Skin epidermis (tissue), 12 donors: ENCODE results near the gene HOXB6.

Source experiments
- H3K27ac ChIP-seq, 21 experiments: fragments of 200-600 bp; sonication (generic) in 11 of 21; one replicate each; pipeline ENCODE4 v1.5.0; 2020; ENCODE audit warnings: mild to moderate bottlenecking in 3 of 21, inconsistent platforms in 2 of 21, moderate library complexity in 2 of 21
- H3K4me3 ChIP-seq, 7 experiments: fragments of 200-600 bp; sonication (generic) in 2 of 7; one replicate each; pipeline ENCODE4 v1.5.0; 2020; ENCODE audit warnings: inconsistent platforms in 2 of 7, mild to moderate bottlenecking in 2 of 7, moderate library complexity in 1 of 7

The HOXB6 gene

DNA sequence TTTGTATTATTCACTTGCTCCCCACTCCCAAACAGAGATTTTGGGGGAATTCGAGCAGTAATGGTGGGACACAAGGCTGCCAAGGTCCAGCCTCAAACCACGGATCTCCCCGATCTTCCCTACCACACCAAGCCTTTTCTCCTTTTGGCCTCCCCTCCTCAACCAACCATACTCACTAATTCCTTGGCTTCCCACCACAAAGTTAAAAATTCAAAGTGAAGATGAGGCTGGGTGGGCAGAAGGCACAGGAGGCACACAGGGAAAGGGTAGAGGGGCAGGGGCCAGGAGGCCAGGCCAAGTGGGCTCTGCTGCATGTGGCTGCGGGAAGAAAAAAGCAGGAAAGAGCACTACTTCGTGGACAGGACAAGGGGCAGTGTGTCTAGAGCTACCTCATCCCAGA is 41.9 kb downstream of the HOXB6 start:
- no peak overlapping the region for H3K4me3 ChIP-seq
- peak overlapping the region in 4 of 21 experiments; percentile 11 to 82 (median 74) for H3K27ac ChIP-seq

DNA sequence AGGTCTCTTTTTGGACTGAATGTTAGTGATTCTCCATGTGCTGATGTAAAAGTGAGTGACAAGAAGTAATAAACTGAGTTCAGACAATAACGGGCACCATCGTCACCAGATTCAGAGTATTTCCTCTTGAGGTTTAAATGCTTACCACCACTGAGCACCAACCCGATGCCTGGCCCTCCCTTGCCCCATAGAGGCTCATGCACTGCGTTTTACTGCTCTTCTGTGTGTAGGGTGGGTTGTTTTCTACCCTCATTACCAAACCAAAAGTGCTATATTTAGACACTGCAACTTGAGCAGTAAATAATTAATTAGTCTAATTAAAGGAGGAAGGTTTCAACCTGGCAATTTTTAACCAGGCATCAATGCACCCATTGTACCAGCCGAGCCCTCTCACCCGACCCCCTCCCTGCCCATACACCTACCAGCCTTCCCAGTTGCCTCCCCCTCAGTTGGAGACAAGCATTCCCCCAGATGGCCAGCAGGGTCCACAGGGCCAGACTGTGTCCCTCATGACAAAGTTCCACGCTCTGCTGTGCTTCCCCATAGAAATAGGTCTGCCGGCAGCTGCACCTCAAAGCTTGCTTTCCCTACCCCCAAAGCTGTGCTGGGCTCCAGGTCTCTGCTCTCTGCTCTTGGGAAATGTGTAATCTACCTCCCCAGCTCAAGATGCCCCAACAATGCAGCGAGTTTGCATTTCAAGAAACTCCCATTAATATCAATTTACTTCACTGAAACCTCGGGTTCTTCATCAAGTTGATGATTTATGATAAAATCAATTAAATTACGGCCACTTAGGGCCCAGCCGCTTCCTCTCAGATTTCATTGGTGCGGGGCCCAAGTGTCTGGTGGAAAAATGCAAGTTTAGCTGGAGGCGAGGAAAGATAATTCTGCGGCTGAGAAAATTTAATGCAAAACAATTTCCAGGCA is 42.6 kb downstream of the HOXB6 start:
- Histone ChIP-seq H3K27ac (peak overlapping the region in 3 of 21 experiments; percentile 11 to 82 (median 81)), H3K4me3 (no peak overlapping the region)

DNA sequence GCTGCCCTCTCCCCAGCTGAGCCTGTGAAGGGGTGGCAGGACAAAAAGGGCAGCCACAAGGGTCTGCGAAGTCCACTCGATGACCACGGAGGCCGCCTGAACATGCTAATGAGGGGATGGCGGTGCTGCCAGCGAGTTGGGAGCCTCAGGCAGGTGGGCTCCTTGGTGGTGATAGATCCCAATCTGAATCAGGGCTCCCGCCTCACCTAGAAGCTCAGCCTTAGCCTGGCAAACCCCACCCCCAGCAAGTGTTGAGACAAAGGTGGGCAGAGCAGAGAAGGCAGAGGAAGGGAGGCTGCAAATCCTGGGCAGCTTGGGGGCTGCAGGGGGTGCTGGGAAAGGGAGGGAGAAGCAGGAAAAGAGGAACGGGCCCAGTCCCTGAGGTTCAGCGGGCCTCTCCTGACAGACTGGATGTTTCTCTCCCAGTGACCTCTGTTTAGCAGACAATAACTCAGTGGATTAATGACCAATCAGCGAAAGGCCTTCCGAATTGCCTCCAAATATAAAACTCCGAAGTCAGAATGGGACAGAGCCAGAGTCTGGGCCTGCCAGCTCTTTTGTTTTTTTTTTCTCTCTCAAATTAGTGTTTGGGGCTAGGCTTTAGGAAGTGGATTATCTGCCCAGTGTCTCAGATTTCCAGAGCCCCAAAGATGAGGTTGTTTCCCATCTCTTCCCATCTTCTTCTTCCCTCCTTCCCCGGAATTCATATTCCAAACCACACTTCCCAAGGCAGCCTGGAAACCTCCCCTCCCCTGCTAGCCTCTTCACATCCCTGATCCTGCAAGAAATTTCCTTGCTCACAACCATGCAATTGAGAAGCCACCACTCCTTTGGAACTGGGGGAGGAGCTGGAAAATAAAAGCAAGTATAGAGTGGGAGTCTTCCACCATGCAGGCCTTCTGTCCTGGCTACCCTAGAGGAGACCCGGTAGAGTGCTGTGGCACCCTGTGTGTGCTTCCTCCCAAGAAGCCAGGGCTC is 44.7 kb downstream of the HOXB6 start:
- peak overlapping the region in 6 of 21 experiments; percentile 2 to 63 (median 31) for H3K27ac ChIP-seq
- H3K4me3 ChIP-seq: no peak overlapping the region

DNA sequence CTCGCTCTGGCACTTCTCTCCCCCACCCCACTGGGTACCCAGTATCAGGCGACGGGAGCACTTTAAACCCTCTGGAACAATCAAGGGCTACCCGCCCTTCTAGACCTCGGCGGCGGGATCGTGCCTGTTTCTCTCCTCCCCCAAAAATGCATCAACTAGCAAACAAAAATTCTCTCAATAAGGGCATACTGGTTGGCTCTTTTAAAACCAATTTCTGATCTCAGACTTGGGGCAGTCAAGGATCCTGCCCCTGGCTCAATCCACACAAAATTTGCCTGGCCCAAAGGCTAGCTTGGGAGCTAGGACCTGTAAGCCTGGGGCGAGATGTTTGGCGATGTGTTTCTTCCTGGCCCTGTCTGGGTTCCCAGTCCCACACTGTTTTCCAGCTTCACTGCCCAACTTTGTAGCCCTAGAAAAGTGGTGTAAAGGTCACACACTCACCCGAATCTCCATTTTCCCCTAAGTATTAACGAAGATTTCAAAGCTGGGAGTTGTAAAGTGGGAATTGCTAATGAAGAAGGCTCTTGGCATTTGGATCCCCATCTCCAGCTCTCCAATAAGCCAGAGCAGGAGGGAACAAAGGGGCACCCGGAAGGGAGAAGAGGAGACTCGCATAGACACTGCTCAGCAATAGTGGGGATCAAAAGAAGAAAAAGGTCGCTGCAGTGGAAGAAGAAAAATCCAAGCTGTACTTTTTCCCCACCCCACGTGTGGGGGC is 45.5 kb downstream of the HOXB6 start:
- no peak overlapping the region for H3K4me3 ChIP-seq
- peak overlapping the region in 6 of 21 experiments; percentile 2 to 82 (median 58) for H3K27ac ChIP-seq

GRCh38 chr17:48558831-48559121 is 46.0 kb downstream of the HOXB6 start:
- Histone ChIP-seq H3K4me3 (no peak overlapping the region), H3K27ac (peak overlapping the region in 5 of 21 experiments; percentile 45 to 82 (median 68))

GRCh38 chr17:48558057-48558830 is 46.5 kb downstream of the HOXB6 start:
- H3K4me3 ChIP-seq: no peak overlapping the region
- H3K27ac ChIP-seq: peak overlapping the region in 8 of 21 experiments; percentile 18 to 82 (median 72)

DNA sequence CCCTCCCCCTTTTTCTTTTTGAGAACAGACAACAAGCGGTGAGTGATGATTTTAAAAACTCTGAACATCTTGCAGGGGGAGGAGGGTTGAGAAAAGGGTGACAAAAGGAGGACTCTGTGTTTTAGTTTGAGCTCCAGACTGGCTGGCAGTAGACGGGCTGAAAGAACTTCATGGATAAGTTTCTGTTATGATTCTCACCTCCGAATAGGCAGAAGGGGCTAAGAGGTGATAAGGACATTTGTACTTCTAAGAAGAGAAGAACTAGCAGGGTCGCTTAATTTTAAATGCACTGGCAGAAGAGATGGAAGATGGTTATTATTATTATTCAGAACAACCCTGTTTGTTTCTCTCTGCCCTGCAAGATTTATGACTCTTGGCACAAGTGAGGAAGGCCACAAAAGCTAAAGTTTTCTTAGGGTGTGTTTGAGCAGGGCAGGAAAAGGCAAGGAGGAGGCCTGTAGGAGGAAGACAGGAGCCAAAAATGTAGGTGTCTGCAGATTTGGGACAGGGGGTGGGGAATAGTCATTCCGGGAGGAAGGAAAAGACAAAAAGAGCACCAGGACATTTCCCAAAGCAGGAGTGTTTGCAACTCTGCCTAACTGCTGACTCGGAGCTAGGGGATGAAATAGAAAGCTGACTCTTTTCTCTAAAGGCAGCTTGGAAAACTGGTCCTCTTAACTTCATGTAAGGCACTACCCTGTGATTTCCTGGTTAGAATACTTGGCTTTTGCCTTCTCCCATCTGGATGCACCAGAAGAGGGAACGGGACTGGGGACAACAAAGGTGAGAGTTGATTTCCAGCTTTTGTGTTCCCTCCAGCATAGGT is 48.0 kb downstream of the HOXB6 start:
- no peak overlapping the region for H3K4me3 ChIP-seq
- H3K27ac ChIP-seq: peak overlapping the region in 8 of 21 experiments; percentile 18 to 82 (median 78)

GRCh38 chr17:48556229-48556575 is 48.6 kb downstream of the HOXB6 start:
- H3K4me3 ChIP-seq: no peak overlapping the region

DNA sequence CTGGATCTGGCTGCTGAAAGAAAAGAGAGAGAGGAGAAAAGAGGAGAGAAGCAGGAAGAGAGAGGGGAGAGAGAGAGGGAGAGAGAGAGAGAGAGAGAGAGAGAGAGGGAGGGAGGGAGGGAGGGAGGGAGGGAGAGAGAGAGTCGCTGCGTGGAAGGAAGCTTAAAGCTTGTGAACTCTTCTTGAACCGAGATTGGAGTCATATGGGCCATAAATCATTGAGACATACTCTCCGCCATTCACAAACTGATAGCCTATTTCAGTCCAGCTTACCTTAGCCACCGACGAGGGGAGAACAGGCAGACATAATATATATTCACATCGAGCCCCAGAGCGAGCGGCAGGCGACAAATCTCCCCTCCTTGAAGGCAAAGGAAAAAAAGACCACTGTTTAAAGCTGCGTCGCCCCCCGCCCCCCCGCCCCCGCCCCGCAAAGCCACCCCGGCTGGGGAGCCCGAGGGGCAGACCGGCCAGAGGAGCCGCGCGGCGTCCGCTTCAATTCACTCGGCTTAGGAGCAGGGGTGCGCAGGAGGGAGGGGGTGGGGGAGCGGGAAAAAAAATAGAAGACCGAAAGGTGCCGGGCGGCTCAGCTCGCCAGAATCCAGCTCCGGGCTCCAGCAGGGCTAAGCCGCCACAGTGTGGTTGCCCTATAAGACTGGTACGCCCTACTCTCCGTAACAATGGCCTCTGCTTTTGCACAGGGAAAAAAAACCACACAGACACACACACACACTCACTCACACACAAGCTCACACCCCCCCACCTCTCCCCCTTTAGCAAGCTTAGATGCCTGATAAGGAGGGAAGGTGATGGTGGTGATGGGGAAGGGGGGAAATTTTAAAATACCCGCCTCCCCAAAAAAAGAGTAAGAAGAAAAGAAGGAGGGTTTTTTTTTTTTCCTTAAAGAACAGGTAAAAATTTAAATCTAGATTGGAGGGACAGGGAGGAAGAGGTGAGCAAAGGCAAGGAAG is 49.2 kb downstream of the HOXB6 start:
- Histone ChIP-seq H3K27ac (peak overlapping the region in 12 of 21 experiments; percentile 41 to 86 (median 63)), H3K4me3 (peak overlapping the region in 5 of 7 experiments; percentile 12 to 39 (median 14))

More at GRCh38 chr17:48556229-48556575, 48.6 kb downstream of the HOXB6 start:
- H3K27ac ChIP-seq: peak overlapping the region in 5 of 21 experiments; percentile 76 to 82 (median 81)

DNA sequence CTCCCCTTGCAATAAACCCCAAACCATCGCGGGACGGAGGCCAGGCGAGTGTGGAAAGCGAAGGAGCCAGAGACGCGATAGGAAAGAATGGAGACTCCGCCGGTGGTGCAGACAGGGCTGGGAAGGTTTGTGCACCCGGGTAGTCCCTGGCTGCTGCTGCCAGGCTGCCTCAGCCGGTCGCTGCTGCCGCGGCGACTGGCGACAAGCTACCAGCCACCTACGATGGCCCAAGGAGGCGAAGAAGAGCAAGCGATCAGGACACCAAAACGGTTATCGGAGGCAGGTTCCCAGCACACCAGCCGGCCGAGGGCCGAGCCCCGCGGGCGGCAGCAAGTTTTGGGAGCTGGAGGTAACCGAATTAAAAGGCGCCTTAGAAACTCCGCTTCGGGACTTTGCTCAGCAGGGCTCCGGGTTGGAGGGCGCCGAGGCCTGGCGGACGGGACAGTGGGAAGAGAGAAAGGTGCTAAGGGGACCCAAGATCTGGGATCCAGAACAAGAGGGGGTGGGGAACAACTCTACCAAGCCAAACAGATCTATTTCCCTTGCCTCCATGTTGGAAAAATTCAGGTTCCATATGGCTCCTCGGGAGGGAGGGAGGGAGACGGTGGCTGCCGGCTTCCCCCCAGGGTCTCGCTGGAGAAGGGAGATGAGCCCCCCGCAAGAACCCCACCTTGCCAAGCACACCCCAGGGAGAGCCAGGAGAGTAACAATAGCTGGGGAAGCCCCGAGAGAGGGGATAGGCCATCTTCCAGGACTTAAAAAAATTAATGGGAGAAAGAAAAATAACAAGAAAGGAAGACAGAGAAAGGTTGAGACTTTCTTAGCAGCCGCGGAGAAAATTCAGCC is 50.2 kb downstream of the HOXB6 start:
- H3K4me3 ChIP-seq: peak overlapping the region in 1 of 7 experiments; percentile 22
- H3K27ac ChIP-seq: peak overlapping the region in 13 of 21 experiments; percentile 9 to 86 (median 54)

GRCh38 chr17:48553826-48554225 is 51.0 kb downstream of the HOXB6 start:
- H3K4me3 ChIP-seq: no peak overlapping the region
- peak overlapping the region in 3 of 21 experiments; percentile 80 to 86 (median 81) for H3K27ac ChIP-seq

DNA sequence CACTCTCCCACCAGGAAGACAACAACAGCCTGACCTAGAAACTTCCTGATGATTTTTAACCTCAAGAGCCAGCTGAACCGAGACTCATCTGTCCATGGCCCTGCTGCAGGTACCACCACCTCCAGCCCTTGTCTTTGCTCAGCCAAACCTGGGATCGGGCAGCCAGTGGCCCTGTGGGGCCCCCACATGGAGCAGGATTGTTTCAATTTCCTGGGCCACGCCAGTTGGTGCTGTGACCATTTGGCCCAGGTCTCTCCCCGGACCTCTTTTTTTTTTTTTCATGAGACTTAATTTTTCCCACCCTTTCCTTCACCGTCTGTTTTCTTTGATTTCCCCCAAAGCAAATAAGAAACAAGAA is 51.6 kb downstream of the HOXB6 start:
- H3K27ac ChIP-seq: peak overlapping the region in 6 of 21 experiments; percentile 4 to 86 (median 60)

GRCh38 chr17:48552466-48553189 is 52.2 kb downstream of the HOXB6 start:
- Histone ChIP-seq H3K4me3 (no peak overlapping the region), H3K27ac (peak overlapping the region in 7 of 21 experiments; percentile 4 to 86 (median 68))

More for the DNA sequence above, 51.6 kb downstream of the HOXB6 start:
- H3K4me3 ChIP-seq: no peak overlapping the region

DNA sequence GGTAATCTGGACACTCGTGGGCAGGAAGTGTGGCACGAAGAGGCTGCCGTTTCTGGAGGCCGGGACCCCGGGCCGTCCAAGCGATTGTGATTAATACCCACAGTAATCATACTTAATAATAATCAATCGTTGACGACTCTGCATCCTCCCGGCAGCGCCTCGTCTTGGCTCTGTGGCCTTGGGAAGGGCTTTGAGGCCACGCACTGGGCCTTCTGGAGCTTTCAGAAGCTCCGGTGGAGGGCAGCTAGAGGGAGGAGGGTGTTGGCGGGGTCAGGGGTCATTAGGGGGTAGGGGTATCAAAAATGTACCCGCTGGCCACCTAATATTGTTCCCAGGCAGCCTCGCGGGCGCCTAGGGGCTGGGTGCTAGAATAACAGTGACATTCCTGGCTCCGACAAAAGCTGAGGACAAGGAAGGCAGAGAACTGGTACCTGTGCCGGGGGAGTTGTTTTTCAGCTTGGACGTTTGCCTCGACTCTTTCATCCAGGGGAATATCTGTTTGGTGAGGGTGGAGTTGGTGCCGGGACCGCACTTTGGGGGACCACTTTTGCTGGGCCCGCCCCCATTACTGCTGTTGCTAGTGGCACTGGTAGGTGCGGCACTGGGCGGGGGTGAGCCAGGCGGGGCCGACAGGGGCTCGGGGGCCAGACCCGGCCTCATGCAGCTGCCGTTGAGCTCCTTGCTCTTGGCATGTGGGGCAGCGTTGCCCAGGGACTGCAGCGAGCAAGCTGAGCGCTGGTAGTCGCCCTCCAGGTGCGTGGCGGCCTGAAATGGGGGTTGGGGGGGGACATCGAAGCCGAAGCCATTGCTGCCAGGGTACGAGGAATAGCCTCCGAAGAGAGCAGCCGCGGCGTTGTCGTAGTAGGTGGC is 53.0 kb downstream of the HOXB6 start:
- H3K4me3 ChIP-seq: no peak overlapping the region
- H3K27ac ChIP-seq: peak overlapping the region in 7 of 21 experiments; percentile 4 to 86 (median 68)
